BLaER1 (cell line): ENCODE data around the gene EIF4E1B.

Source experiments
- H3K27ac ChIP-seq: shearing (Covaris generic); formaldehyde crosslinking; 2 replicates; pipeline ENCODE4 v1.8.1; 2022
- H3K27me3 ChIP-seq: shearing (Covaris generic); formaldehyde crosslinking; 2 replicates; pipeline ENCODE4 v1.8.1; 2022
- H3K36me3 ChIP-seq: shearing (Covaris generic); formaldehyde crosslinking; 2 replicates; pipeline ENCODE4 v1.8.1; 2022
- H3K4me1 ChIP-seq: shearing (Covaris generic); formaldehyde crosslinking; 2 replicates; pipeline ENCODE4 v1.8.1; 2022
- H3K4me2 ChIP-seq: shearing (Covaris generic); formaldehyde crosslinking; 2 replicates; pipeline ENCODE4 v1.8.1; 2022
- H3K4me3 ChIP-seq: shearing (Covaris generic); formaldehyde crosslinking; 2 replicates; pipeline ENCODE4 v1.8.1; 2022
- H3K9ac ChIP-seq: shearing (Covaris generic); formaldehyde crosslinking; 2 replicates; pipeline ENCODE4 v1.8.1; 2022
- H3K9me3 ChIP-seq: shearing (Covaris generic); formaldehyde crosslinking; 2 replicates; pipeline ENCODE4 v1.8.1; 2022
- H4K20me1 ChIP-seq: shearing (Covaris generic); formaldehyde crosslinking; 2 replicates; pipeline ENCODE4 v1.8.1; 2022
- Cebpa-rat ChIP-seq: shearing (Covaris generic); IDR thresholded peaks from 2 replicates; pipeline ENCODE4 v1.8.1; 2022

EIF4E1B gene

DNA sequence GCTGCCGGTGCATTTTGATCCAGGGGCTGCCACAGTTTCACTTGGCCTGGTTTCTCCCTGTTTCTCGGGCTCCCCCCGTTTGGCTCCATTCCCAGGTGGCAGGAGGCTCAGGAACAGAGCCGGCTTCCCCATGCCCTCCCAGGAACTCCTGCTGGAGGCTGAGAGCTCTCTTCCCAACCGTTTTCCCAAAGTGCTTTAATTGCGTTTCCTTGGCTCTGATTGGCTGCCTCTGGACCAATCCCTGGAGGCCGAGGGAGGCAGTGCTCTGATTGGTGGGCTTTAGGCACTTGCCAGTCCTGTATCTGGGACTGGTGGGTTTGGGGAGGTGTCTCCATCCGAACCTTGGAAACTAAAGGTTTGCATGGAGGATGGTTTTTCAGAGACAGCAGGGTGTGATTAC, 21.7 kb downstream of the EIF4E1B start:
- H3K27me3 ChIP-seq, result no peaks in the 10 kb centered on the region
- peak overlapping the region; percentile 81 for H3K27ac ChIP-seq
- peak overlapping the region; percentile 99 for H3K4me2 ChIP-seq
- peaks cover 77% of the 10 kb centered on the region for H4K20me1 ChIP-seq
- peak overlapping the region; percentile 70; the same call in 1 of the 2 replicates for H3K9ac ChIP-seq
- H3K4me3 ChIP-seq, result peak overlapping the region; percentile 83
- no peak for TF ChIP-seq Cebpa-rat
- peaks cover 47% of the 10 kb centered on the region for H3K36me3 ChIP-seq
- H3K9me3 ChIP-seq, result no peaks in the 10 kb centered on the region
- H3K4me1 ChIP-seq, result peaks cover 83% of the 10 kb centered on the region

DNA sequence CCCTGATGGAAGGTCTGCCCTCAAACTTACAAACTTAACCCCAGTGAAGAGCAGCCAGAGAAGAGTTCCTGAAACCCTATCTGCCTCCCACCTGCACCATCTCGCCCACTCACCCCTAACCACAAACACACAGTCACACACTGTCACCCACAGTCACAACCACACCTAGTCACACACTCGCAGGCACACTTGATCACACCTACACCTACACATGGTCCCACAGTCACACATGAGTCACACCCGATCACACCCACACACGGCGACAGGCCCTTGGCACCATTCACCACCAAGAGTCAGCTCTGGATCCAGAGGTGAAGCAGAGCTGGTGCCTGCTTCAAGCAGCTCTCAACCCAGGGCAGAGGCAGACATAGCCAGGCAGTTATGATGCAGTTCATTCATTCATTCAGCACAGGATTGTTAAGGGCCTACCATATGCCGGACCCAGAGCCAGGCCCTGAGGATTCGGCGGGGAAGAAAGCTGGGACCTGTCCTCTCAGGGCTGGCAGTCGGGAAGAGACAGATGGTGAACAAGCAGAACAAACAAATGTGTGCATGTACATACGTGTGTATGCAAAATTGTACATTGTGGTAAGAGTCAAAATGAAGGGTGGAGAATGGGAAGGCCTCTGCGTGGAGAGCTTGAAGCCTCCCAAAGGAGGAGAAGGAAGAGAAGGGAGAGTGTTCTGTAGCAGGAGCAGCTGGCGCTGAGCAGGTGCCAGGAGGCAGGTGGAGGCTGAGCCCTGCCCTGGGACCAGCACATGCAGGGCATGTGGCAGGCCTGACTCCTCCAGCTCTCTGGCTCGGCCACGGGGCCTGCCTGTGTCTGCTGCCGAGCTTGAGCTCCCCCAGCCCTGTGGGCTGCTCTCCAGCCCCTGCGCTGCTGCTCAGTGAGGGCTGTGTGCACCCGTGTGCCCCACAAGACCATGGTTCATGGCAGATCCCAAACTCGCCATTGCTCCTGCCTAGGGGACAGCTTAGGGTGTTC, 23.2 kb downstream of the EIF4E1B start:
- Histone ChIP-seq H3K4me1 (peaks cover 85% of the 10 kb centered on the region), H3K4me2 (peak overlapping the region; percentile 99), H3K9ac (0 out of 2 replicates have a peak overlapping the region, but pooled peaks have one; percentile 2), H3K4me3 (no peak overlapping the region), H3K27ac (0 out of 2 replicates have a peak overlapping the region, but pooled peaks have one; percentile 21), H3K27me3 (no peaks in the 10 kb centered on the region), H3K9me3 (no peaks in the 10 kb centered on the region), H3K36me3 (peaks cover 54% of the 10 kb centered on the region), H4K20me1 (peaks cover 85% of the 10 kb centered on the region)
- no peak for TF ChIP-seq Cebpa-rat

DNA sequence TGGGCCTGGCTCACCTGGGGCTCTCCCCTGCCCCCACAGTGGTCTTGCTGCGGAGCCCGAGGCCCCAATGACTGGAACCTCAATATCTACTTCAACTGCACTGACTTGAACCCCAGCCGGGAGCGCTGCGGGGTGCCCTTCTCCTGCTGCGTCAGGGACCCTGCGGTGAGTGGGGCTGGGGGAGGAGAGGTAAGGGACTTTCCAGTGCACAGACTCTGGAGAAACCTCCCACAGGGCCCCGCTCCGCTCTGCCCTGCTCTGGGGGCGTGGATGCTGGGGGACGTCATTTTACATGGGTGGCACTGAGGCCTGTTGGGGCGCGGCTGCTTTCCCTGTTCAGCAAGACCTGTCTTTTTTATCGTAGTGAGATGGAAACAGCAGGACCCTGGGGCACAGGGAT, 24.4 kb downstream of the EIF4E1B start:
- Histone ChIP-seq H4K20me1 (peaks cover 81% of the 10 kb centered on the region), H3K27me3 (no peaks in the 10 kb centered on the region), H3K36me3 (peaks cover 54% of the 10 kb centered on the region), H3K4me3 (no peak overlapping the region), H3K9me3 (no peaks in the 10 kb centered on the region), H3K27ac (no peak overlapping the region), H3K4me2 (peak overlapping the region; percentile 99; the same call in 1 of the 2 replicates), H3K9ac (no peak overlapping the region), H3K4me1 (peaks cover 83% of the 10 kb centered on the region)
- TF ChIP-seq Cebpa-rat, result no peak

DNA sequence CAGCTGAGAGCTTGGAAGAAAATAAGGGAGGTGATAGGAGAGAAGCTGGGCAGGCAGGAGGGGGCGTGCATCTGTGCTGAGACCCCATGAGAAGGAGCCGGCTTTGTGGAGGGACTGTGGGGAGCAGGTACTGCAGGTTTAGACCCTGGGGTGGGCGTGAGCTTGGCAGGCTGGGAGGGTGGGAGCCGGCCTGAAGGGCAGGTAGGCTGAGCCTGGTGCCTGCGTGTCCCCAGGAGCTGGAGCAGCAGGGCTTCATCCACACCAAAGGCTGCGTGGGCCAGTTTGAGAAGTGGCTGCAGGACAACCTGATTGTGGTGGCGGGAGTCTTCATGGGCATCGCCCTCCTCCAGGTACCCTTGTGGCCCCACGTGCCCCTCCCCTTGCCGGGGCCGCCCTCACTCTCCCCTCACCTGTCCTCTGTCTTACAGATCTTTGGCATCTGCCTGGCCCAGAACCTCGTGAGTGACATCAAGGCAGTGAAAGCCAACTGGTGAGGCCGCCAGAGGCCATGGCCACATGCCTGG, 26.1 kb downstream of the EIF4E1B start:
- Histone ChIP-seq H3K36me3 (peaks cover 54% of the 10 kb centered on the region), H3K4me1 (peaks cover 81% of the 10 kb centered on the region), H4K20me1 (peaks cover 78% of the 10 kb centered on the region), H3K27me3 (no peaks in the 10 kb centered on the region), H3K27ac (no peak overlapping the region), H3K4me3 (no peak overlapping the region), H3K9me3 (no peaks in the 10 kb centered on the region), H3K4me2 (no peak overlapping the region), H3K9ac (no peak overlapping the region)
- TF ChIP-seq Cebpa-rat, result no peak

DNA sequence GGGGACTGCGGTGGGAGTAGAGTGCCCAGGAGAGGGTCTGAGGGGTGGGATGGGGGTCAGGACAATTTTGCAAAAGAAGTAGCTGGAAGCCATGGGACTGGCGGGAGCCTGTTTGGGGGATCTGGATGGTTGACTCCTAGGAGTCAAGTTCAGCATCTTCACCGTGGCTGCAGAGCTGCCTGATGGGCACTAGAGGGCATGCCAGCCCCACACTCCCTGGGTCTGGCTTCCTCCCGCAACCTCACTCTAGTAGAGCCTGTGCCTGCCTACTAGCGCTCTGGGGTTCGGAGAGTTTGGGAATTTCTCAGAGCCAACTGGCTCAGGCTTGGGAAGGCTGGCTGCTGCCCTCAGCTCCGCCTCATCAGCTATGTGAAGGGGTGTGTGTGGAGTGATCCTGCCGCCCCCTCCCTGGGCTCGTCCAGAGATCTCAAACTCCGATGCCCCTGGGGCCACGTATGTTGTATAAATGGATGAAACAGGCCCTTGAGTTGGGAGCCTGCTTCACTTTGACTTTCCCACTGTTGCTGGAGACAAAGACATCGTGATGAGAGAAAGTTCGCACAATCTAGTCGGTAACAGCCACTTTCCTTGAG, 27.6 kb downstream of the EIF4E1B start:
- H3K4me2 ChIP-seq, result peak overlapping the region; percentile 95
- H3K27ac ChIP-seq, result 0 out of 2 replicates have a peak overlapping the region, but pooled peaks have one; percentile 10
- no peak for TF ChIP-seq Cebpa-rat
- peaks cover 77% of the 10 kb centered on the region for H3K4me1 ChIP-seq
- H3K4me3 ChIP-seq, result peak overlapping the region; percentile 56; the same call in 1 of the 2 replicates
- peaks cover 47% of the 10 kb centered on the region for H3K36me3 ChIP-seq
- H3K27me3 ChIP-seq, result no peaks in the 10 kb centered on the region
- no peaks in the 10 kb centered on the region for H3K9me3 ChIP-seq
- H3K9ac ChIP-seq, result no peak overlapping the region
- H4K20me1 ChIP-seq, result peaks cover 73% of the 10 kb centered on the region

DNA sequence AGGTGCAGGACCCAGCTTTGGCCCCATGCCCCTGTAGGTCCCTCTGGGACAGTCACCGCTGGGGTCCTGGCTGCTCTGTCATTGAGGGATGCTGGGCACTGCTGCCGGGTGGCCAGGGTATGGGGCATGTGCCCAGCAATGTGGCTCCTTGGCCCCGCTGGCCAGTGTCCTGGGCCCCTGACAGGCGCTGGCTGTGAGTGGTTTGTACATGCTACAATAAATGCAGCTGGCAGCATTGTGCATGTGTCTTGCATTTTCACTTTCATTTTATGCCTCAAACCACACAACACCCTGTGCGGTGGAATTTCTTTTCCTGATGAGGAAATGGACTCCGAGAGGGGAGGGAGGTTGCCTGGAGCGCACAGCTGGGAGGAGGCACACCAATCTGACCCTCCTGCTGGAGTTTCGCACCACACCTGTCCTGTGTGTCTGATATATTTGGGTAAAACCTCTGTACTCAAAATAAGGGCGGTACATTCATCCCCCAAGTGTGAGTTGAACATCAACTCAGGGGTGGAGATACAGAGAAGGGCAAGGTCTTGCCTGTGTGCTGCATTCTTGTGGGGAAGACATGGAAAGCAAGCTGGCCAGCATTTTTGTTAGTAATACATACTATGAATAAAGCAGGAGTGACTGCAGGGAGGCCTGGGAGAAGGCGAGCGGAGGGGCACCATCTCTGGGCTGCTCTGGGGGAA, 28.5 kb downstream of the EIF4E1B start:
- H4K20me1 ChIP-seq, result peaks cover 64% of the 10 kb centered on the region
- no peaks in the 10 kb centered on the region for H3K27me3 ChIP-seq
- 0 out of 2 replicates have a peak overlapping the region, but pooled peaks have one; percentile 10 for H3K27ac ChIP-seq
- H3K4me3 ChIP-seq, result peak overlapping the region; percentile 56
- H3K9ac ChIP-seq, result no peak overlapping the region
- H3K4me1 ChIP-seq, result peaks cover 69% of the 10 kb centered on the region
- H3K4me2 ChIP-seq, result peak overlapping the region; percentile 95
- peaks cover 39% of the 10 kb centered on the region for H3K36me3 ChIP-seq
- no peaks in the 10 kb centered on the region for H3K9me3 ChIP-seq
- TF ChIP-seq Cebpa-rat, result no peak

DNA sequence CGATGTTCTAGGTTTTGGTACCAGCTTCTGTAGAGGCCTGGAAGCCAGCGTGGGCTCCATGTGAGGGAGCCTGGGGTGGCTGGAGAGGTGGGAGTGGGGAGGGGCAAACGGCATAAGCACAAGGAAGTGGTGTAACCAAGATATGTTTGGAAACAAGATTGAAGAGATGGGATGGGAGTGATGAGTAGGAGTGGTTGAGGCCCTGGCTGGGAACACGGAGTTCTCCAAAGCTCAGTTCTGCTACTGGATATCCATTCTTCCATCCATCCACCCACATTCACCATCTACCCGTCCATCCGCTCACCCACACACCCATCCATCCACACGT, 29.0 kb downstream of the EIF4E1B start:
- H3K4me1 ChIP-seq, result peaks cover 64% of the 10 kb centered on the region
- 0 out of 2 replicates have a peak overlapping the region, but pooled peaks have one; percentile 4 for H3K27ac ChIP-seq
- H3K27me3 ChIP-seq, result no peaks in the 10 kb centered on the region
- no peaks in the 10 kb centered on the region for H3K9me3 ChIP-seq
- H3K36me3 ChIP-seq, result peaks cover 34% of the 10 kb centered on the region
- TF ChIP-seq Cebpa-rat, result no peak
- peak overlapping the region; percentile 95 for H3K4me2 ChIP-seq
- no peak overlapping the region for H3K4me3 ChIP-seq
- H3K9ac ChIP-seq, result no peak overlapping the region
- peaks cover 60% of the 10 kb centered on the region for H4K20me1 ChIP-seq

DNA sequence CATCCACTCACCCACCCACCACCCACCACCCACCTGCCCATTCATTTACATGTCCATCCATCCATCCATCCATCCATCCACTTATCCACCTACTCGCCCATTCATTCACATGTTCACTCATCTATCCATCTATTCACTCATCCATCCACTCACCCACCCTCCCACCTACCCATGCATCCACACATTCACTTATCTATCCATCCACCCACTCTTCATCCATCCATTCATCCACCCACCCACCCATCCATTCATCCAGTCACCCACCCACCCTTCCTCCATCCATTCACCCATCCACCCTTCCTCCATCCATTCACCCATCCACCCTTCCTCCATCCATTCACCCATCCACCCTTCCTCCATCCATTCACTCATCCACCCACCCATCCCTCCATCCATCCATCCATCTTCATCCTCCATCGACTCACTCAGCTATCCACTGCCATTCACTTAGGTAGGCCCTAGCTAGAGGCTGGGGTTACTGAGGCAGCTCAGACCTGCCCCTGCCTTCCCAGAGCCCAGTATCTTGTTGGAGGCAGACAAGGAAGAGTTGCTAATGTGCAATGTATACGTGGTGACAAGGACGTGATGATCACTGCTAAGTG, 29.5 kb downstream of the EIF4E1B start:
- Histone ChIP-seq H3K4me2 (no peak overlapping the region), H3K27ac (no peak overlapping the region), H3K9ac (no peak overlapping the region), H3K4me3 (no peak overlapping the region), H3K4me1 (peaks cover 61% of the 10 kb centered on the region), H3K27me3 (no peaks in the 10 kb centered on the region), H3K36me3 (peaks cover 29% of the 10 kb centered on the region), H4K20me1 (peaks cover 55% of the 10 kb centered on the region), H3K9me3 (no peaks in the 10 kb centered on the region)
- TF ChIP-seq Cebpa-rat, result no peak

DNA sequence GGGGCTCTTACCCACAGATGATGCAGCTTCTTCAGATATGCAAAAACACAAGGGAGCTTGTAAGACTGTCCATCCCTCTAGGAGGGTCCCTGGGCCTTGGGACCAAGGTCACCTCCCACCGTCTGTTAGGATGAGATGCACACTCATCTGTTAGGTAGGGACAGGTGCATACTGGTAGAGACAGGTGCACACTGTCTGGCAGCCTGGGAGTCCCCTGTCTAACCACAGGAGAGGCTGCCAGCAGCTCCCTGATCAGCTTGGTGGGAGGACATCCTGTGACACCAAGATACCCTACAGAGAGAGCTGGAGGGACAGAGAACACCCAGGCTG, 30.0 kb downstream of the EIF4E1B start:
- peaks cover 50% of the 10 kb centered on the region for H4K20me1 ChIP-seq
- no peak overlapping the region for H3K9ac ChIP-seq
- TF ChIP-seq Cebpa-rat, result no peak
- no peak overlapping the region for H3K27ac ChIP-seq
- H3K4me3 ChIP-seq, result no peak overlapping the region
- peaks cover 57% of the 10 kb centered on the region for H3K4me1 ChIP-seq
- no peaks in the 10 kb centered on the region for H3K9me3 ChIP-seq
- H3K27me3 ChIP-seq, result no peaks in the 10 kb centered on the region
- H3K4me2 ChIP-seq, result no peak overlapping the region
- H3K36me3 ChIP-seq, result peaks cover 23% of the 10 kb centered on the region
